ENCODE results near the gene SPAG4. TPM values are rescaled to one million over a fixed set of nuclear protein-coding genes. Genes with fewer than 3 reads are reported as not detected.

The SPAG4 gene
- total RNA-seq, 4 donors from 2014 or later = 2.3 to 6.6 (median 5.5) TPM

GRCh38 chr20:35604449-35604747 is 11.2 kb upstream of the SPAG4 start:
- peak; percentile 17 to 19 for DNase-seq
- H3K4me1 ChIP-seq = peaks cover 16 to 18% of the 10 kb centered on the region in 2 donors
- intact Hi-C loops (cut with DNase I) = no loop called here
- H3K36me3 ChIP-seq = no peaks in the 10 kb centered on the region
- H3K9me3 ChIP-seq = no peaks in the 10 kb centered on the region
- TF ChIP-seq CTCF (IDR thresholded peaks at IDR 0.05) (peak in 1 of 6 experiments; percentile 23), POLR2A (IDR thresholded peaks at IDR 0.05) (no peak)
- WGBS, 2 donors = 48 to 70% methylated on average over 3 to 4 of the region's 4 CpGs
- H3K4me3 ChIP-seq (replicated peaks in 1 of 3) = no peak overlapping the region
- H3K27me3 ChIP-seq = no peaks in the 10 kb centered on the region
- H3K27ac ChIP-seq = no peak overlapping the region

GRCh38 chr20:35606127-35606526 is 9.5 kb upstream of the SPAG4 start:
- Histone ChIP-seq H3K4me3 (replicated peaks in 1 of 3) (no peak overlapping the region), H3K27ac (no peak overlapping the region), H3K36me3 (no peaks in the 10 kb centered on the region), H3K27me3 (no peaks in the 10 kb centered on the region), H3K4me1 (peaks cover 9 to 11% of the 10 kb centered on the region in 2 donors), H3K9me3 (no peaks in the 10 kb centered on the region)
- no peak for DNase-seq
- intact Hi-C loops (cut with DNase I) = no loop called here
- 81 to 95% methylated on average over 3 to 4 of the region's 4 CpGs for WGBS, 2 donors
- no peak for TF ChIP-seq POLR2A (IDR thresholded peaks at IDR 0.05)
- TF ChIP-seq CTCF (IDR thresholded peaks at IDR 0.05) = no peak

- Histone ChIP-seq H3K4me3 (replicated peaks in 1 of 3) (no peak overlapping the region), H3K36me3 (no peaks in the 10 kb centered on the region), H3K27me3 (no peaks in the 10 kb centered on the region), H3K4me1 (peaks cover 0 to under 1% of the 10 kb centered on the region in 2 donors), H3K9me3 (no peaks in the 10 kb centered on the region), H3K27ac (no peak overlapping the region)
- intact Hi-C loops (cut with DNase I) = no loop called here
- TF ChIP-seq CTCF (IDR thresholded peaks at IDR 0.05) = no peak
- TF ChIP-seq POLR2A (IDR thresholded peaks at IDR 0.05) = no peak
- WGBS, 2 donors = 81 to 82% methylated on average over 14 of the region's 14 CpGs
- DNase-seq = no peak
Measured at GRCh38 chr20:35607003-35607735, 8.5 kb upstream of the SPAG4 start.

GRCh38 chr20:35610833-35611427 is 4.7 kb upstream of the SPAG4 start:
- H3K27ac ChIP-seq = no peak overlapping the region
- H3K9me3 ChIP-seq = no peaks in the 10 kb centered on the region
- H3K27me3 ChIP-seq = no peaks in the 10 kb centered on the region
- TF ChIP-seq POLR2A (IDR thresholded peaks at IDR 0.05) = no peak
- TF ChIP-seq CTCF (IDR thresholded peaks at IDR 0.05) = no peak
- H3K4me1 ChIP-seq = peaks cover 6% of the 10 kb centered on the region in 2 donors
- H3K4me3 ChIP-seq (replicated peaks in 1 of 3) = no peak overlapping the region
- DNase-seq = no peak
- no peaks in the 10 kb centered on the region for H3K36me3 ChIP-seq
- intact Hi-C loops (cut with DNase I) = no loop called here
- WGBS, 2 donors = 92% methylated on average over 6 to 9 of the region's 9 CpGs

- H3K9me3 ChIP-seq = no peaks in the 10 kb centered on the region
- no peak overlapping the region for H3K27ac ChIP-seq
- no peaks in the 10 kb centered on the region for H3K27me3 ChIP-seq
- TF ChIP-seq POLR2A (IDR thresholded peaks at IDR 0.05) = no peak
- TF ChIP-seq CTCF (IDR thresholded peaks at IDR 0.05) = no peak
- no peak overlapping the region for H3K4me3 ChIP-seq (replicated peaks in 1 of 3)
- intact Hi-C loops (cut with DNase I) = no loop called here
- 100% methylated on average over 2 of the region's 2 CpGs for WGBS, 2 donors
- H3K36me3 ChIP-seq = no peaks in the 10 kb centered on the region
- H3K4me1 ChIP-seq = peaks cover 6% of the 10 kb centered on the region in 2 donors
- no peak for DNase-seq
Measured at GRCh38 chr20:35611482-35611881, 4.1 kb upstream of the SPAG4 start.
